Spleen (tissue), 11 donors: ENCODE results near the gene LAMA5. TPM values are rescaled to one million over a fixed set of nuclear protein-coding genes. Genes with fewer than 3 reads are reported as not detected.

ENCODE experiments used
- DNase-seq: peaks from one replicate; pipeline ENCODE4 v3.0.0-alpha.2; 2020
- H3K27ac ChIP-seq, 8 donors: fragments of 200-600 bp; sonication (generic) in 7 of 8; 1 replicate in 4 of 8; 2 replicates in 4 of 8; pipeline versions ENCODE4 v1.5.0 to v1.8.0; 2016 to 2021; ENCODE audit warnings: inconsistent platforms in 4 of 8, mild to moderate bottlenecking in 4 of 8, moderate library complexity in 1 of 8
- H3K27me3 ChIP-seq, 7 donors: fragments of 200-600 bp; sonication (generic) in 6 of 7; replicated peaks in 1 of 7; 1 replicate in 4 of 7; 2 replicates in 3 of 7; pipeline versions ENCODE4 v1.5.0 to v1.8.0; 2016 to 2021; ENCODE audit warnings: inconsistent platforms in 3 of 7, mild to moderate bottlenecking in 1 of 7
- H3K36me3 ChIP-seq, 6 donors: fragments of 200-600 bp; sonication (generic) in 5 of 6; 1 replicate in 4 of 6; 2 replicates in 2 of 6; pipeline versions ENCODE4 v1.5.0 to v1.8.0; 2016 to 2021; ENCODE audit warnings: inconsistent platforms in 2 of 6
- H3K4me1 ChIP-seq, 6 donors: fragments of 200-600 bp; sonication (generic) in 5 of 6; 1 replicate in 3 of 6; 2 replicates in 3 of 6; pipeline versions ENCODE4 v1.5.0 to v1.8.0; 2016 to 2021; ENCODE audit warnings: inconsistent platforms in 3 of 6
- H3K4me3 ChIP-seq, 8 donors: fragments of 200-600 bp; sonication (generic) in 7 of 8; 1 replicate in 4 of 8; 2 replicates in 4 of 8; pipeline versions ENCODE4 v1.5.0 to v1.8.0; 2016 to 2021; ENCODE audit warnings: inconsistent platforms in 4 of 8, mild to moderate bottlenecking in 4 of 8, moderate library complexity in 2 of 8
- H3K9me3 ChIP-seq, 8 donors: fragments of 200-600 bp; sonication (generic) in 7 of 8; 1 replicate in 4 of 8; 2 replicates in 4 of 8; pipeline versions ENCODE4 v1.5.0 to v1.8.0; 2016 to 2021; ENCODE audit warnings: inconsistent platforms in 4 of 8
- CTCF ChIP-seq, 11 experiments: fragments of 200-600 bp in 7 of 11; fragments of 450-650 bp in 4 of 11; sonication (generic) in 4 of 11; IDR thresholded peaks in 8 of 11; conservative IDR thresholded peaks in 3 of 11; 1 replicate in 7 of 11; 2 replicates in 4 of 11; pipeline versions ENCODE4 v1.4.0 to v1.8.0; 2016 to 2021; ENCODE audit warnings: antibody characterized with exemption in 11 of 11, inconsistent platforms in 4 of 11, mild to moderate bottlenecking in 1 of 11
- POLR2A ChIP-seq, 3 donors: fragments of 450-650 bp; IDR thresholded peaks; one replicate each; pipeline ENCODE4 v1.5.1; 2017; ENCODE audit warnings: antibody characterized with exemption in 3 of 3, mild to moderate bottlenecking in 1 of 3
- POLR2AphosphoS5 ChIP-seq, 3 donors: sonication (generic); formaldehyde crosslinking; IDR thresholded peaks; one replicate each; pipeline ENCODE4 v1.5.1; 2017; ENCODE audit warnings: antibody characterized with exemption in 3 of 3
- WGBS, 5 donors: extraction: QIAGEN DNeasy Blood & Tissue Kit in 3 of 5; methylation state at CpG; one replicate each; pipeline versions ENCODE4 v1.1.5 to v1.1.7; 2013 to 2018; 5-methylcytosine and 5-hydroxymethylcytosine counted together
- intact Hi-C: fragments of 100-400 bp; cut with DNase I; formaldehyde crosslinking; loops from one replicate; pipeline ENCODE4 v1.15.0; 2023; ENCODE audit warnings: low total_unique reads
- polyA plus RNA-seq, 3 donors: library from polyadenylated mRNA; stranded (reverse); fragments of 200-250 nt; gene quantifications; one replicate each; pipeline ENCODE4 v1.2.1, GENCODE V29; 2013
- total RNA-seq, 7 donors: library from RNA; depleted of rRNA in 3 of 7; stranded (reverse); fragments of >200 nt in 3 of 7; fragmentation: NEBNext Ultra II Directional in 4 of 7; extraction: Animal tissue kit (Norgen Biotek cat#: 25700) in 4 of 7; gene quantifications; one replicate each; pipeline versions ENCODE4 v1.1.0 to v1.2.1, GENCODE V29; 2016 to 2021
- donor health status: healthy with polysubstance abuse.
- donor health status: DM: no; HTN: no; CAD: no; lungs with moderate emphysema.
- donor health status: DM: no; HTN: no; CAD: no.
- donor health status: Bipolar disorder and iron deficiency.
- donor health status: healthy.
- donor health status: DM: no; HTN: no; CAD: no.
- donor health status: DM: yes; HTN: yes; CAD: no.

The LAMA5 gene
- total and polyA plus RNA-seq, 10 donors = 46.5 to 266 (median 115) TPM

DNA sequence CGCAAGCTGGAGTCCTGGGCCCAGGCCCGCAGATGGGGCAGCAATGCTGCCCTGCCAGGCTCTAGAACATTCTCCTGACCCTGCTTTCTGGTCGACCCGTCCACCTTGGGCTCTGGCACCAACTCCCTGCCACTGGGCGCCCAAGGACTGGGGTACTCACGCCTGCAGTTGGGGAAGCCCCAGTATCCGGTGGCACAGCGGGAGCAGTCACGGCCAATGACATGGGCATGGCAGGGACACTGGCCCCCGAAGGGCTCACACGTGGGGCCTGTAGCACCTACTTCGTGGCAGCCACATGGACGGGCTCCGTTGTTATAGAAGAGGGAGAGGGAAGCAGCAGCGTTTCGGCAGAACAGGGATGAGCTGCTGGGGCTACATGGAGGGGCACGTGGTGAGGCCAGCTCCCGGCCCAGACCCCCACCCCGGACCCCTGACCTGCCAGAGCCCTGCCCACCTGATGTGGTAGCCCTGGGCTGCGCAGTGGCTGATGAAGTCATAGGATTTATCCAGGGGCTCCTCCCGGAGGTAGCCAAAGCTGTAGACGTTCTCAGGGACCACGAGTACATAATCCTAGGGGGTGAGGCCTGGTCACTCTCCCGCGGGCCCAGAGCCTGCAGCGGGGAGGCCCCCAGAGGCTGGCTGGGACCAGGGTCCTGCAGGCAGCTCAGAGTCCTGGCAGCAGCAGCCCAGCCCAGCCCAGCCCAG, 38.3 kb downstream of the LAMA5 start:
- no peak for TF ChIP-seq POLR2AphosphoS5 (IDR thresholded peaks at IDR 0.05)
- TF ChIP-seq POLR2A (IDR thresholded peaks at IDR 0.05) = no peak
- TF ChIP-seq CTCF (IDR thresholded peaks at IDR 0.05 in 8 of 11, conservative IDR thresholded peaks at IDR 0.05 in 3 of 11) = no peak
- H3K4me3 ChIP-seq = no peak overlapping the region
- DNase-seq = no peak
- WGBS, 5 donors = 91 to 95% (median 93%) methylated on average over 22 to 26 of the region's 26 CpGs
- no peaks in the 10 kb centered on the region for H3K27me3 ChIP-seq
- peaks cover 0 to 100% (median 67%) of the 10 kb centered on the region in 6 donors for H3K36me3 ChIP-seq
- no peaks in the 10 kb centered on the region for H3K4me1 ChIP-seq
- H3K9me3 ChIP-seq = no peaks in the 10 kb centered on the region
- intact Hi-C loops = no loop called here
- H3K27ac ChIP-seq = no peak overlapping the region

DNA sequence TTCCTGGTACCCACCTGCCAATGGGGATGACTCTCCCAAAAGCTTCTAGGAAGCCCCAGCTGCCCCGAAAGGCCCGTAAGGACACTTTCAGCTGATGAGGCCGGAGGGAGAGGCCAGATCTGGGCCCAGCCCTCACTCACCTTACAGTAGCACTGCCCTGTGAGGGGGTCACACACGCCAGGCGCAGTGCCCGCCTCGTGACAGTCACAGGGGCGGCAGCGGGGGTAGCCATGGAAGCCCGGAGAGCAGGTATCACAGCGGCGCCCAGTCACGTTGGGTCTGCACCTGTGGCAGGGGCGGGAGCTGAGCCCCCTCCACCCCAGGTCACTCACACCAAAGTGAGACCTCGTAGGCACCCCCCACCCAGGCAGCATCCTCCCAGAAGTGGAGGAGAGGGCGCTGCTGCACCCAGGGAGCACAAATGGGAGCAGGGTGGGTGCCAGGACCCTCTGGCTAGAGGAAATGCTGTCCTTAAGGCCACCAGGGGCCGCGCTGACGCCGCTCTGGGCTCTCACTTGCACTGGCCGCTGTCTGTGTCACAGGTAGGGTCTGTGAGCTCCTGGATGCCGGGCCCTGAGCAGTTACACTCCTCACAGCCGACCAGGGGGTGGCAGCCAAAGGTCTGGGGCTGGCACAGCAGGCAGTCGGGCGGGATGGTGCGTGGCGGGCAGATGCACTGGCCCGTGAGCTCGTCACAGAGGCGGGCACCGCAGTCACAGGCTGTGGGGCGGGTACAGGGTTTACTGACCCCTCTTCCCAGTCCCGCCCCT, 39.2 kb downstream of the LAMA5 start:
- TF ChIP-seq POLR2A (IDR thresholded peaks at IDR 0.05) (no peak), POLR2AphosphoS5 (IDR thresholded peaks at IDR 0.05) (no peak), CTCF (IDR thresholded peaks at IDR 0.05 in 8 of 11, conservative IDR thresholded peaks at IDR 0.05 in 3 of 11) (no peak)
- H3K27ac ChIP-seq = no peak overlapping the region
- no peaks in the 10 kb centered on the region for H3K27me3 ChIP-seq
- intact Hi-C loops = no loop called here
- no peak for DNase-seq
- 86 to 94% (median 90%) methylated on average over 15 to 33 of the region's 33 CpGs for WGBS, 5 donors
- peaks cover 0 to 100% (median 66%) of the 10 kb centered on the region in 6 donors for H3K36me3 ChIP-seq
- H3K4me3 ChIP-seq = no peak overlapping the region
- no peaks in the 10 kb centered on the region for H3K4me1 ChIP-seq
- H3K9me3 ChIP-seq = no peaks in the 10 kb centered on the region

- Histone ChIP-seq H3K4me3 (no peak overlapping the region), H3K27ac (no peak overlapping the region), H3K36me3 (peaks cover 0 to 100% (median 62%) of the 10 kb centered on the region in 6 donors), H3K27me3 (no peaks in the 10 kb centered on the region), H3K4me1 (no peaks in the 10 kb centered on the region), H3K9me3 (no peaks in the 10 kb centered on the region)
- TF ChIP-seq CTCF (IDR thresholded peaks at IDR 0.05 in 8 of 11, conservative IDR thresholded peaks at IDR 0.05 in 3 of 11) (no peak), POLR2A (IDR thresholded peaks at IDR 0.05) (no peak), POLR2AphosphoS5 (IDR thresholded peaks at IDR 0.05) (peak in 1 of 3 donors; percentile 17)
- WGBS, 5 donors = 80 to 91% (median 86%) methylated on average over 17 to 30 of the region's 30 CpGs
- DNase-seq = no peak
- intact Hi-C loops = no loop called here
Measured at GRCh38 chr20:62326959-62327725, 40.0 kb downstream of the LAMA5 start.
